ENCODE data around the gene OPCML.

Gene OPCML

DNA sequence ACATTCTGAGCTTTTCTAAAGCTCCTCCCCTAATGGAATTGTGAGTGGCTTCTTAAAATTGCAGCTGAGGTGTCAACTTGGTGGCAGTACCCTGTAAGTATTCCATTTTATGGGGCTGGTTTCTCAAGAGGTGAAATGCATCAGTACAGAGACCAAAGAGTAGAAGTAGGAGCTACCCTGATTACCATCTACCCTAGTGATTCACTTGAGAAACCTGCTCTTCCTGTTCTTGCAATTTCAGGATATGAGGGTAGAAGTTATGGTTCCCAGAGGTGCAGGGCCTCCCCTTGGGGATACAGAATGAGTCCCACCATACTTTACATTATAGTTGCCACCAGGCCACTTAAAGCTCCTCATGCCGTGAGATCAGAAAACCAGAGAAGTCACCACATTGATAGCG is 944.6 kb downstream of the OPCML start:
- TF ChIP-seq ZFP3 (CRISPR knock-in tag; IDR thresholded peaks at IDR 0.05): no peak
- TF ChIP-seq, protein P1, sequence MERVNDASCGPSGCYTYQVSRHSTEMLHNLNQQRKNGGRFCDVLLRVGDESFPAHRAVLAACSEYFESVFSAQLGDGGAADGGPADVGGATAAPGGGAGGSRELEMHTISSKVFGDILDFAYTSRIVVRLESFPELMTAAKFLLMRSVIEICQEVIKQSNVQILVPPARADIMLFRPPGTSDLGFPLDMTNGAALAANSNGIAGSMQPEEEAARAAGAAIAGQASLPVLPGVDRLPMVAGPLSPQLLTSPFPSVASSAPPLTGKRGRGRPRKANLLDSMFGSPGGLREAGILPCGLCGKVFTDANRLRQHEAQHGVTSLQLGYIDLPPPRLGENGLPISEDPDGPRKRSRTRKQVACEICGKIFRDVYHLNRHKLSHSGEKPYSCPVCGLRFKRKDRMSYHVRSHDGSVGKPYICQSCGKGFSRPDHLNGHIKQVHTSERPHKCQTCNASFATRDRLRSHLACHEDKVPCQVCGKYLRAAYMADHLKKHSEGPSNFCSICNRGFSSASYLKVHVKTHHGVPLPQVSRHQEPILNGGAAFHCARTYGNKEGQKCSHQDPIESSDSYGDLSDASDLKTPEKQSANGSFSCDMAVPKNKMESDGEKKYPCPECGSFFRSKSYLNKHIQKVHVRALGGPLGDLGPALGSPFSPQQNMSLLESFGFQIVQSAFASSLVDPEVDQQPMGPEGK (CRISPR knock-in tag; IDR thresholded peaks at IDR 0.05; ENCODE audit: borderline replicate concordance): no peak
- no peak for ATAC-seq

DNA sequence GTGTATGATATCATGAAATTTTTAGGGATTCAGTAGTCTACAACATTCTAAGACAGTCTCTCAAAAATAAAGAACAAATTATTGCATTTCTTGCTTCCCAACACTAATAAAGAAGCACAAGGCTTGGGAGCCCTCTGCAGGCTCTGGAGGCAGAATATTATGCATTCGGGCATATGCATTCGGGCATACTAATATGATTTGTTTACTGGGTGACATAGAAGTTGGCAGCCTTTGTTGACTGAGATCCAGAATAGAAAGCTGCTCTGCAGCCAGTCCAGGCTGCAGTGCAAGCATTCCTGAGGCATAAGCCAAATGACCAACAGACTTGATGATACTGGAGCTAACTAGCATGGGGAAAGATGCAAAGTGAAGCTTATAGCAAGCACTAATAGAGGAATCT is 945.5 kb downstream of the OPCML start:
- no peak for ATAC-seq
- no peak for TF ChIP-seq ZNF70 (CRISPR knock-in tag; IDR thresholded peaks at IDR 0.05)
- no peak for TF ChIP-seq ZNF8 (CRISPR knock-in tag; IDR thresholded peaks at IDR 0.05)
- TF ChIP-seq, protein P2, sequence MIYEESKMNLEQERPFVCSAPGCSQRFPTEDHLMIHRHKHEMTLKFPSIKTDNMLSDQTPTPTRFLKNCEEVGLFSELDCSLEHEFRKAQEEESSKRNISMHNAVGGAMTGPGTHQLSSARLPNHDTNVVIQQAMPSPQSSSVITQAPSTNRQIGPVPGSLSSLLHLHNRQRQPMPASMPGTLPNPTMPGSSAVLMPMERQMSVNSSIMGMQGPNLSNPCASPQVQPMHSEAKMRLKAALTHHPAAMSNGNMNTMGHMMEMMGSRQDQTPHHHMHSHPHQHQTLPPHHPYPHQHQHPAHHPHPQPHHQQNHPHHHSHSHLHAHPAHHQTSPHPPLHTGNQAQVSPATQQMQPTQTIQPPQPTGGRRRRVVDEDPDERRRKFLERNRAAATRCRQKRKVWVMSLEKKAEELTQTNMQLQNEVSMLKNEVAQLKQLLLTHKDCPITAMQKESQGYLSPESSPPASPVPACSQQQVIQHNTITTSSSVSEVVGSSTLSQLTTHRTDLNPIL (CRISPR knock-in tag; IDR thresholded peaks at IDR 0.05; ENCODE audit: low read depth): no peak
- no peak for TF ChIP-seq TCF4 (CRISPR knock-in tag; IDR thresholded peaks at IDR 0.05; ENCODE audit: borderline replicate concordance)
- no peak for TF ChIP-seq ISL1 (CRISPR knock-in tag; IDR thresholded peaks at IDR 0.05)
- TF ChIP-seq, protein P3, sequence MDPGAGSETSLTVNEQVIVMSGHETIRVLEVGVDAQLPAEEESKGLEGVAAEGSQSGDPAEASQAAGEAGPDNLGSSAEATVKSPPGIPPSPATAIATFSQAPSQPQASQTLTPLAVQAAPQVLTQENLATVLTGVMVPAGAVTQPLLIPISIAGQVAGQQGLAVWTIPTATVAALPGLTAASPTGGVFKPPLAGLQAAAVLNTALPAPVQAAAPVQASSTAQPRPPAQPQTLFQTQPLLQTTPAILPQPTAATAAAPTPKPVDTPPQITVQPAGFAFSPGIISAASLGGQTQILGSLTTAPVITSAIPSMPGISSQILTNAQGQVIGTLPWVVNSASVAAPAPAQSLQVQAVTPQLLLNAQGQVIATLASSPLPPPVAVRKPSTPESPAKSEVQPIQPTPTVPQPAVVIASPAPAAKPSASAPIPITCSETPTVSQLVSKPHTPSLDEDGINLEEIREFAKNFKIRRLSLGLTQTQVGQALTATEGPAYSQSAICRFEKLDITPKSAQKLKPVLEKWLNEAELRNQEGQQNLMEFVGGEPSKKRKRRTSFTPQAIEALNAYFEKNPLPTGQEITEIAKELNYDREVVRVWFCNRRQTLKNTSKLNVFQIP (CRISPR knock-in tag; IDR thresholded peaks at IDR 0.05; ENCODE audit: borderline replicate concordance, low read depth): no peak

DNA sequence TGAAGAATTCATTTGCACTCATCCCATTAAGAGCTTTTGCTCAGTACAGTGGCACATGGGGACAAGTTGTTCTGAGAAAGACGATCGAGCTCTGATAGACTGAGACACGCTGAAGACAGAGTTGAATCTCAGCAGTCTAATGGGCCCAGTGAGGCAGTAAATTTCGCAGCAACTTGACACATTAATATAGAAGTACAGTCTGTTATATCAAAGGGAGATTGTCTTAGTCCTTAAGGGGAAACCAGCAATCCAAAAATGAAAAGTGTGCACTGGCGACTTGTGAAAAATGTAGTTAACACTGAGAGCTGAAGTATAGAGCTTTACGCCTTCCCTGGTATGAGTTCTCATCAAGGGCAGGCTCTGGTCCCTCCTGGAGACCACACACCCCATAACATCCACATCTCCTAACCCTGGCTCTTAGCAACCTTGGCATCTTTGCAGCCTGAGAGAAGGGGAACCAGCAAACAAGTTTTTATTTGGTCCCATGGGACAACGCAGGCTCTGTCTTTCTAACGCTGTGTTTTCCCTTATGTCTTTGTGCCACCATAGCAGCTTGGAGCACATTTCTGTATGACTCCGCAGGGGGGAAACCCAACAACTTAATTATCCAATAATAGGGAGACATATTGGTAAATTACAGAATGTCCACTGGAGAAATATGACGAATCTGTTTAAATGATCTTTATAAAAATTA is 952.5 kb downstream of the OPCML start:
- TF ChIP-seq ZFP3 (CRISPR knock-in tag; IDR thresholded peaks at IDR 0.05) (no peak), ZNF70 (CRISPR knock-in tag; IDR thresholded peaks at IDR 0.05) (no peak), RARB (CRISPR knock-in tag; IDR thresholded peaks at IDR 0.05) (no peak), GLIS3 (CRISPR knock-in tag; IDR thresholded peaks at IDR 0.05) (no peak), ARNTL (CRISPR knock-in tag; IDR thresholded peaks at IDR 0.05; ENCODE audit: borderline replicate concordance, low read depth) (no peak), TCF4 (CRISPR knock-in tag; IDR thresholded peaks at IDR 0.05; ENCODE audit: borderline replicate concordance) (no peak), ZNF565 (CRISPR knock-in tag; conservative IDR thresholded peaks at IDR 0.05; ENCODE audit: low read depth) (no peak), ISL1 (CRISPR knock-in tag; IDR thresholded peaks at IDR 0.05) (no peak), CSDC2 (CRISPR knock-in tag; IDR thresholded peaks at IDR 0.05) (no peak), ZNF8 (CRISPR knock-in tag; IDR thresholded peaks at IDR 0.05) (no peak), SNAI2 (CRISPR knock-in tag; IDR thresholded peaks at IDR 0.05) (no peak)
- TF ChIP-seq, protein P3 (CRISPR knock-in tag; IDR thresholded peaks at IDR 0.05; ENCODE audit: borderline replicate concordance, low read depth): no peak
- TF ChIP-seq, protein P4, sequence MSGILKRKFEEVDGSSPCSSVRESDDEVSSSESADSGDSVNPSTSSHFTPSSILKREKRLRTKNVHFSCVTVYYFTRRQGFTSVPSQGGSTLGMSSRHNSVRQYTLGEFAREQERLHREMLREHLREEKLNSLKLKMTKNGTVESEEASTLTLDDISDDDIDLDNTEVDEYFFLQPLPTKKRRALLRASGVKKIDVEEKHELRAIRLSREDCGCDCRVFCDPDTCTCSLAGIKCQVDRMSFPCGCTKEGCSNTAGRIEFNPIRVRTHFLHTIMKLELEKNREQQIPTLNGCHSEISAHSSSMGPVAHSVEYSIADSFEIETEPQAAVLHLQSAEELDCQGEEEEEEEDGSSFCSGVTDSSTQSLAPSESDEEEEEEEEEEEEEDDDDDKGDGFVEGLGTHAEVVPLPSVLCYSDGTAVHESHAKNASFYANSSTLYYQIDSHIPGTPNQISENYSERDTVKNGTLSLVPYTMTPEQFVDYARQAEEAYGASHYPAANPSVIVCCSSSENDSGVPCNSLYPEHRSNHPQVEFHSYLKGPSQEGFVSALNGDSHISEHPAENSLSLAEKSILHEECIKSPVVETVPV (CRISPR knock-in tag; IDR thresholded peaks at IDR 0.05): no peak
- no peak for ATAC-seq

DNA sequence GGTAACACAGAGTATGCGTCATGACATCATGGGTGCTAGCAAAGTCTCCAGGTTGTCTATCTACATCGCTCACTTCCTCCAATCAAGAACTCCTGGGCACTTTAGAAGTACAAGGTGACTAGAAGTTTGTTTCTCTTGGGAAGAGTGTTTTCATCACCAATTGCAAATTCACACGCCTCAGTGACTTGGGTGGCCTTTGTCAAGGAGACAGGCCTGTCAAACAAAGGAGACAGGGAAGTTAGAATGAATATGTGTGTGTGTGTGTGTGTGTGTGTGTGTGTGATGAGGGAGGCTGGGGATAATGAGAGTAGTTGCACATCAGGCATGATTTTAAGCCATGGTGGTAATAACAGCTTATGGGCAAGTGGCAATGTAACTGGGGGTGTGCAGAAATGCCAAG is 953.2 kb downstream of the OPCML start:
- ATAC-seq: no peak
- TF ChIP-seq ZC3H10 (CRISPR knock-in tag; IDR thresholded peaks at IDR 0.05): no peak
- TF ChIP-seq PPARA (CRISPR knock-in tag; IDR thresholded peaks at IDR 0.05; ENCODE audit: borderline replicate concordance): no peak
- no peak for TF ChIP-seq TCF4 (CRISPR knock-in tag; IDR thresholded peaks at IDR 0.05; ENCODE audit: borderline replicate concordance)
- TF ChIP-seq, protein P4 (CRISPR knock-in tag; IDR thresholded peaks at IDR 0.05): no peak
- TF ChIP-seq ARNTL (CRISPR knock-in tag; IDR thresholded peaks at IDR 0.05; ENCODE audit: borderline replicate concordance, low read depth): no peak
- TF ChIP-seq ZNF565 (CRISPR knock-in tag; conservative IDR thresholded peaks at IDR 0.05; ENCODE audit: low read depth): no peak

All from SK-N-SH treated with all-trans-retinoic acid at 6 μM for 48 hours (cell line).